22Rv1 (cell line): ENCODE measurements around the gene CCDC40.
A peak's percentile ranks its signal among the peaks of the same experiment; 100 is the strongest.

Source experiments
- H3K27ac ChIP-seq: fragments of 450-650 bp; 2 replicates; pipeline ENCODE4 v1.5.1; 2017
- CTCF ChIP-seq: fragments of 450-650 bp; IDR thresholded peaks from 2 replicates; pipeline ENCODE4 v1.5.1; 2017; ENCODE audit warnings: mild to moderate bottlenecking
- ZFX ChIP-seq: fragments of 450-650 bp; IDR thresholded peaks from 2 replicates; pipeline ENCODE4 v1.6.1; 2017; ENCODE audit warnings: antibody characterized with exemption, borderline replicate concordance

Gene CCDC40

GRCh38 chr17:79994602-79995001 lies 41.8 kb upstream of the CCDC40 start:
- peak overlapping the region; percentile 97; the same call in 1 of the 2 replicates for H3K27ac ChIP-seq
- no peak for TF ChIP-seq ZFX
- no peak for TF ChIP-seq CTCF

GRCh38 chr17:79995696-79996095 lies 40.7 kb upstream of the CCDC40 start:
- TF ChIP-seq CTCF (no peak), ZFX (no peak)
- peak overlapping the region; percentile 35 for H3K27ac ChIP-seq

- peak overlapping the region; percentile 35 for H3K27ac ChIP-seq
- no peak for TF ChIP-seq CTCF
- no peak for TF ChIP-seq ZFX
Observed at GRCh38 chr17:79996291-79996690, 40.2 kb upstream of the CCDC40 start.

- no peak overlapping the region for H3K27ac ChIP-seq
- TF ChIP-seq ZFX = no peak
- TF ChIP-seq CTCF = no peak
Observed at GRCh38 chr17:79997011-79997660, 39.3 kb upstream of the CCDC40 start.

- TF ChIP-seq ZFX (no peak), CTCF (no peak)
- H3K27ac ChIP-seq = no peak overlapping the region
Observed at GRCh38 chr17:80000136-80000535, 36.3 kb upstream of the CCDC40 start.

- TF ChIP-seq CTCF (no peak), ZFX (no peak)
- no peak overlapping the region for H3K27ac ChIP-seq
Observed at GRCh38 chr17:80000981-80001775, 35.3 kb upstream of the CCDC40 start.

GRCh38 chr17:80002070-80002641 lies 34.3 kb upstream of the CCDC40 start:
- no peak for TF ChIP-seq ZFX
- TF ChIP-seq CTCF = no peak
- H3K27ac ChIP-seq = no peak overlapping the region
